Daoy (cell line): ENCODE data around the gene PHGDH. TPM values are rescaled to one million over a fixed set of nuclear protein-coding genes. Genes with fewer than 3 reads are reported as not detected.

Source experiments
- DNase-seq: peaks from one replicate; pipeline ENCODE4 v3.0.0-alpha.2; 2015; ENCODE audit warnings: low read depth
- total RNA-seq: library from RNA; depleted of rRNA; stranded (reverse); fragments of >200 nt; shearing (Covaris generic); gene quantifications from 2 replicates; pipeline ENCODE4 v1.2.3, GENCODE V29; 2014; rRNA removed

Gene PHGDH
- total RNA-seq, 1 experiment from 2014 or later = 166 TPM

- DNase-seq = no peak
Observed at GRCh38 chr1:119790451-119791198, 78.9 kb downstream of the PHGDH start.

DNA sequence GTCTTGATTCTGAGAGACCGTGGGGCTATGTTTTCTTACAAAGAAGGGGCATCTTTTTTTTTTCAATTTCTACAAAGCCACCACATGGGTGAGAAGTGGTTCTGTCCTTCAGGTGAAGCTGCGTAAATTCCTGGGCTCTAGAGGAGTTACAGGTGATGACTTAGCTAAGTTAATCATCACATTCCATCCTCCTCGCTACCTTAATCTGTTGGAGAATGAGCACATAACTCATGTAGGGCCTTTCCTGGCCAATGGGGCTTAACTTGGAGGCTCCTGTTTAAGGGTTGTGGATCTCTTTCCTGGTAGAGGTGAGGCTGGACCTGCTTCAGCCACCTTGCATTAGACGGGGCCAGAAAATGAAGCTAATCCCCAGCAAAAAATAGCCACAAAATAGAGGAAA is 79.6 kb downstream of the PHGDH start:
- no peak for DNase-seq

Other genes starting within 250 kb of the PHGDH start
- not detected in 2 replicates for gene HSD3B1, start 204.7 kb upstream of the PHGDH start, total RNA-seq
- gene ZNF697, start 63.7 kb upstream of the PHGDH start, total RNA-seq = 16.6 and 18.1 TPM in 2 replicates
- gene HMGCS2, start 57.0 kb downstream of the PHGDH start, total RNA-seq = not detected in 2 replicates
- gene REG4, start 99.5 kb downstream of the PHGDH start, total RNA-seq = not detected in 2 replicates
- gene ADAM30, start 184.6 kb downstream of the PHGDH start, total RNA-seq = not detected in 2 replicates